ENCODE data around the gene PLPPR3.
A peak's percentile ranks its signal among the peaks of the same experiment; 100 is the strongest.

PLPPR3 gene, protein sequence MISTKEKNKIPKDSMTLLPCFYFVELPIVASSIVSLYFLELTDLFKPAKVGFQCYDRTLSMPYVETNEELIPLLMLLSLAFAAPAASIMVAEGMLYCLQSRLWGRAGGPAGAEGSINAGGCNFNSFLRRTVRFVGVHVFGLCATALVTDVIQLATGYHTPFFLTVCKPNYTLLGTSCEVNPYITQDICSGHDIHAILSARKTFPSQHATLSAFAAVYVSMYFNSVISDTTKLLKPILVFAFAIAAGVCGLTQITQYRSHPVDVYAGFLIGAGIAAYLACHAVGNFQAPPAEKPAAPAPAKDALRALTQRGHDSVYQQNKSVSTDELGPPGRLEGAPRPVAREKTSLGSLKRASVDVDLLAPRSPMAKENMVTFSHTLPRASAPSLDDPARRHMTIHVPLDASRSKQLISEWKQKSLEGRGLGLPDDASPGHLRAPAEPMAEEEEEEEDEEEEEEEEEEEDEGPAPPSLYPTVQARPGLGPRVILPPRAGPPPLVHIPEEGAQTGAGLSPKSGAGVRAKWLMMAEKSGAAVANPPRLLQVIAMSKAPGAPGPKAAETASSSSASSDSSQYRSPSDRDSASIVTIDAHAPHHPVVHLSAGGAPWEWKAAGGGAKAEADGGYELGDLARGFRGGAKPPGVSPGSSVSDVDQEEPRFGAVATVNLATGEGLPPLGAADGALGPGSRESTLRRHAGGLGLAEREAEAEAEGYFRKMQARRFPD

DNA sequence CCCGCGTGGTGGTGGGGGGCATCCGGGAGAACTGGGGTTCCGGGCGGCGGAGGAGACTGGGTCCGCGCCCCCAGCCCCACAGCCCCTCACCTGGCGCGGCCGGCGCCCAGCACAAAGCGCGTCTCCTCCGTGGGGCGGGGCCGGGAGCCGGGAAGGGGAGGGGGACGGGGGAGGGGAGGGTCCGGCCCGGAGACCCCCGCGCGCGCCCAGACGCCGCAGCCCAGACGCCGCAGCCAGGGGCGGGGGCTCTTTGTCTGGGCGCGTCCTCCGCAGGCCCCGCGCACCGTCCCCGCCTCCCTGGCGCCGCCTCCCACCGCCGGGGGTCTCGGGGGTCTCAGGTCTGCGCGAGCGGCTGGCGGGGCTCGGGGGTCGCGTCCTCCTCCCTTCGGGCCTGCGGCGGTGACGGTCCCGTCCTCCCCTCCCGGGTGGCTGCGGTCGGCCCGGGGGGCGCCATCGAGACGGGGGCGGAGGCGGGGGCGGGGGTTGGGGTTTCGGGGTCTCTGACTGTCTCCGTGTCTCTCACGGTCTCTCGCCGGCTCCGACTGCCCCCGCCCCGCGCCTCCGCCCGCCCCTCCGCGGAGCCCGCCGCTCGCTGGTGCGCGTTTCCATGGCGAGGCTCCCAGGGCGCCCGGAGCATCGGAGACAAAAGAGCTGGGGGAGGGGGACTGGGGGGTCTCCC, at the start of gene PLPPR3:
Gene PLPPR3, minus strand, starts transcription at position 131 of the 679 bp plus-strand sequence. CDS start 396 bp downstream, outside the sequence.
- Histone ChIP-seq H3K36me3 (ENCODE audit: control insufficient read depth, insufficient read depth, low read length, severe bottlenecking) (no peaks in the 10 kb centered on the region), H3K4me1 (ENCODE audit: control insufficient read depth, insufficient read depth, low read length) (peaks cover 6% of the 10 kb centered on the region), H3K9me3 (ENCODE audit: control insufficient read depth, low read length) (no peaks in the 10 kb centered on the region), H3K9ac (ENCODE audit: low read length) (no peak within 1 kb of the TSS), H3K27me3 (replicated peaks; ENCODE audit: control insufficient read depth, insufficient read depth, low read length) (no peaks in the 10 kb centered on the region), H3K4me3 (ENCODE audit: low read length) (no peak within 1 kb of the TSS)
- DNase-seq (ENCODE audit: low read depth): peak; percentile 36

DNA sequence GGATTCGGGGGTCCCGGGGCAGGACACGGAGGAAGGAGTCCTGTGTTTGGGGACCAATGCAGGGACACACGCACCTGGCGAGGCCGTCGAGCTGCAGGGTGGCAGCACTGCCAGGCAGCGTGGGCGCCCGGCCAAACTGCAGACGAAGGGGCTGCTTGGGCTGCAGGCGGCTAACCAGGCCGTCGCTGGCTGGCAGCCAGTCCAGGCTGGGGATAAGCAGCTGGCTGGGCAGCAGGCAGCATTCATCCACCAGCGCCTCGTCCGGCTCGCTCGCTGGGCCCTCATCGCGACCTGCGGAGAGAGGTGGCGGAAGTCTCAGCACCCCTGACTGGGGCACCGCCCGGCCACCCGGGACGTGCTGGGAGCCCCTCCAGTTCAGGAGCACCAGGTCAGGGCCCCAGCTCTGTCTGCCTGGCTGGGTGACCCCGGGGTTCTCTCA, 49.2 kb upstream of the PLPPR3 start:
- H3K36me3 ChIP-seq (ENCODE audit: control insufficient read depth, insufficient read depth, low read length, severe bottlenecking): peaks cover 14% of the 10 kb centered on the region
- DNase-seq (ENCODE audit: low read depth): no peak
- no peaks in the 10 kb centered on the region for H3K27me3 ChIP-seq (replicated peaks; ENCODE audit: control insufficient read depth, insufficient read depth, low read length)
- no peak overlapping the region for H3K9ac ChIP-seq (ENCODE audit: low read length)
- H3K4me3 ChIP-seq (ENCODE audit: low read length): no peak overlapping the region
- no peaks in the 10 kb centered on the region for H3K9me3 ChIP-seq (ENCODE audit: control insufficient read depth, low read length)
- H3K4me1 ChIP-seq (ENCODE audit: control insufficient read depth, insufficient read depth, low read length): peaks cover 23% of the 10 kb centered on the region

DNA sequence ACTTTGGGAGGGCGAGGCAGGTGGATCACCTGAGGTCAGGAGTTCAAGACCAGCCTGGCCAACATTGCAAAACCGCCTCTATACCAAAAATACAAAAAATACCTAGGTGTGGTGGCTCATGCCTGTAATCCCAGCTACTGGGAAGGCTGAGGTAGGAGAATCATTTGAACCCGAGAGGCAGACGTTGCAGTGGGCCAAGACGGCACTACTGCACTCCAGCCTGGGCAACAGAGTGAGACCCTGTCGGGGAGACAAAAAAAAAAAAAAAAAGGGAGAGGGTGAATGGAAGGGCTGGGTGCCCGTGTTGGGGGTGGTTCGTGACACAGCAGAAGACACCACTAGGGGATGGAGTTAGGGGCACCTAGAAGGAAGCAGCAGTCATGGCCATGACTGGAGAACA, 48.6 kb upstream of the PLPPR3 start:
- H3K27me3 ChIP-seq (replicated peaks; ENCODE audit: control insufficient read depth, insufficient read depth, low read length): no peaks in the 10 kb centered on the region
- H3K9ac ChIP-seq (ENCODE audit: low read length): peak overlapping the region; percentile 53
- DNase-seq (ENCODE audit: low read depth): no peak
- H3K9me3 ChIP-seq (ENCODE audit: control insufficient read depth, low read length): no peaks in the 10 kb centered on the region
- H3K4me1 ChIP-seq (ENCODE audit: control insufficient read depth, insufficient read depth, low read length): peaks cover 23% of the 10 kb centered on the region
- H3K4me3 ChIP-seq (ENCODE audit: low read length): no peak overlapping the region
- peaks cover 7% of the 10 kb centered on the region for H3K36me3 ChIP-seq (ENCODE audit: control insufficient read depth, insufficient read depth, low read length, severe bottlenecking)

DNA sequence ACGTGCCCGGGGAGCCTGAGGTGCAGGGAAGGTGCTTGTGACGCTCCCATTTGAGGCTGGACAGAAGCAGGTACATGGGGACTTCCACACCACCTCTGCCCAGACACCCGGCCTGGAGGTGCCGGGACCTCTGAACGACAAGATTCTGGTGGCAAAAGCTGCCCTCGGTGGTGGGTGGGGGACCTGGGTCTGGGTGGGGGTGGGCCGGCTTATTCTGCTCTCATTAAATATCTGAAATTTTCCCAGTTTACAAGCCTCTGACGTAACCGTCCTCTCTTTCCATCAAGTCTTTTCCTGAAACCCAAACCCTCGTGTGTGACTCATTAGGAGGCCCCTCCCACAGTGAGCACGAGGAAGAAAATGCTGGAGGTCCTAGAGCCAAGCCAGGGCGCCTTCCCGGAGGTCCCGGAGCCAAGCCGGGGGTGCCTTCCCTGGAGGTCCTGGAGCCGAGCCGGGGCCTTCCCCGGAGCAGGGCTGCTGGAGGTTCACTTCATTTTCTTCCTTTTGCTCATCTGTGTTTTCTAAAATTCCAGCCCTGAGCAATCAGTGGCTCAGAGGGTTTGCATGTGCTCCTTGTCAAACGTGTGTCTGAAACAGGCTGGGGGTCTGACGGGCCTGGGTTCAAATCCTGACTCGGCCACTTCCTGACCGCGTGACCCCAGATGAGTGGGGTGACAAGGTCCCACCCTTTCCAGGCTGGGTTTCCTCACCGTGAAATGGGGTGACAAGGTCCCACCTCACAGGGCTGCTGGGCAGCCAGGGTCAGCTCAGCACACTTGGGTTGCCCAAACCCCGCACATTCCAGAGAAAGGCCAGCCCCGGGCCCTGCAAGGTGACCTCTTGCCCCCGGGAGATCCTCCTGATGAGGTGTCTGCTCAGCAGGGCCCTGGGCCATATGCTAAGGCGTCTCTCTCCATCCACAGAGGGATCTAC, 47.8 kb upstream of the PLPPR3 start:
- Histone ChIP-seq H3K9me3 (ENCODE audit: control insufficient read depth, low read length) (no peaks in the 10 kb centered on the region), H3K27me3 (replicated peaks; ENCODE audit: control insufficient read depth, insufficient read depth, low read length) (no peaks in the 10 kb centered on the region), H3K4me1 (ENCODE audit: control insufficient read depth, insufficient read depth, low read length) (peaks cover 23% of the 10 kb centered on the region), H3K4me3 (ENCODE audit: low read length) (no peak overlapping the region), H3K9ac (ENCODE audit: low read length) (peak overlapping the region; percentile 55), H3K36me3 (ENCODE audit: control insufficient read depth, insufficient read depth, low read length, severe bottlenecking) (peaks cover 3% of the 10 kb centered on the region)
- peak; percentile 97 for DNase-seq (ENCODE audit: low read depth)

DNA sequence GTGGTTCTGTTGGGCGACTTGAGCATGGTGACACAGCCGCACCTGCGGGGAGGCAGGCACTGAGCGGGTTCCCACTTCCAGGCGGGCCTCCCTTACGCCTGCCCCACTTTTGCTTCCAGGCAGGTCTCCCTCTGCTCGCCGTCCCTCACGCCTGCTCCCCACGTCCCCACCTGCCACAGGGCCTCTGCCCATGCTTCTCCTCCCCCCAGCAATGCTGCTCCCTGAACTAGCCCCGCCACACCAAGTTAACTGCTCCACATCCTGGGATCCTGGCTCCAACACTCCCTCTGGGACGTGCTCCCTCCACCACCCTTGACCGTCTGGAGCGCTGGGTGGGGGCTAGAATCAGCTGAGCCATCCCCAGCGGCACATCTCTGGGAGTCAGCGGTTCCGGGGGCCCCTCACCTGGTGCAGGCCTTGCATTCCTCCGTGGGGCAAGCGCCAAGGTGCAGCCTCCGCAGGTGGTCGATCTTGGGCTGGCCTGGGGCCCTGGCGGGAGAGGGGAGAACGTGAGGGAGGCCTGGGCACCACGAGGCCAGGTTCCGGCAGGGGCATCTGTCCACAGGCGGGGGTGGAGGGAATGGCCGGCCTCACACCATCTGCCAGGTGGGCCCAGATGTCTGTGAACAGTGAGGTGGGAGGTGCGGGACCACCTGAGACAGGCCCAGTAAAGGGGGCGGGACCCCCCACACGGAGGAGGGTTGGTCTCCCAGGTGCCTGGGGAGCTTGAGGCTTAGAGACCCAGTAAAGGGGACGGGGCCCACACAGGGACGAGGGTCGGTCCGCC, 46.9 kb upstream of the PLPPR3 start:
- Histone ChIP-seq H3K9ac (ENCODE audit: low read length) (peak overlapping the region; percentile 55), H3K4me3 (ENCODE audit: low read length) (no peak overlapping the region), H3K36me3 (ENCODE audit: control insufficient read depth, insufficient read depth, low read length, severe bottlenecking) (peaks cover 6% of the 10 kb centered on the region), H3K9me3 (ENCODE audit: control insufficient read depth, low read length) (no peaks in the 10 kb centered on the region), H3K4me1 (ENCODE audit: control insufficient read depth, insufficient read depth, low read length) (peaks cover 23% of the 10 kb centered on the region), H3K27me3 (replicated peaks; ENCODE audit: control insufficient read depth, insufficient read depth, low read length) (no peaks in the 10 kb centered on the region)
- DNase-seq (ENCODE audit: low read depth): no peak

DNA sequence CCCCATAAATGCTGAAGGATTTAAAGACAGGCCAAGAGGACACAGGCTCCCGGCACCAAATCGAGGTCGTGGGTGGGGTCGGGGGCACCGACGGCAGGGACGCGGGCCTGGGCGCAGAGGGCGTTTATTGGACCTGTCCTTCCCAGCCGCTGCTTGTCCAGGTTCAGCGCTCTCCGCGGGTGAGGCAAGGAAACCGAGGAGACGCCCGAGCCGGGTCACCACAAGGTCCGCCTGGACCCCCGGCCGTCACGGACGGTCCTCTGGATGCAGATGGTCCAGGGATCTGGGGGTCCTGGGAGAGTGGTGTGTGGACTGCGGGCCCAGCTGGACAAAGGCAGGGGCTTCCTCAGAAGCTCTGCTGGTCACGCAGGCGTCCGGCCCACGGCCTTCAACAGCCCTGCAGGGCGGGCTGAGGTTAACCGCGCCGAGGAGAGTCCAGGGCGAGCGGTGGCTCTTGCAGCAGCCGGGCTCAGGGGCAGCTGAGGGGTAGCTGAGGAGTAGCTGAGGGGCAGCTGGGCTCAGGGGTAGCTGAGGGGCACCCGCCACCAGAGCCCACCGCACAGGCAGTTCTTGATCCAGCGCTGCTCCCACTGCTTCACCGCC, 46.2 kb upstream of the PLPPR3 start:
- Histone ChIP-seq H3K27me3 (replicated peaks; ENCODE audit: control insufficient read depth, insufficient read depth, low read length) (no peaks in the 10 kb centered on the region), H3K9me3 (ENCODE audit: control insufficient read depth, low read length) (no peaks in the 10 kb centered on the region), H3K36me3 (ENCODE audit: control insufficient read depth, insufficient read depth, low read length, severe bottlenecking) (peaks cover 11% of the 10 kb centered on the region), H3K4me1 (ENCODE audit: control insufficient read depth, insufficient read depth, low read length) (peaks cover 23% of the 10 kb centered on the region), H3K9ac (ENCODE audit: low read length) (no peak overlapping the region), H3K4me3 (ENCODE audit: low read length) (no peak overlapping the region)
- no peak for DNase-seq (ENCODE audit: low read depth)

DNA sequence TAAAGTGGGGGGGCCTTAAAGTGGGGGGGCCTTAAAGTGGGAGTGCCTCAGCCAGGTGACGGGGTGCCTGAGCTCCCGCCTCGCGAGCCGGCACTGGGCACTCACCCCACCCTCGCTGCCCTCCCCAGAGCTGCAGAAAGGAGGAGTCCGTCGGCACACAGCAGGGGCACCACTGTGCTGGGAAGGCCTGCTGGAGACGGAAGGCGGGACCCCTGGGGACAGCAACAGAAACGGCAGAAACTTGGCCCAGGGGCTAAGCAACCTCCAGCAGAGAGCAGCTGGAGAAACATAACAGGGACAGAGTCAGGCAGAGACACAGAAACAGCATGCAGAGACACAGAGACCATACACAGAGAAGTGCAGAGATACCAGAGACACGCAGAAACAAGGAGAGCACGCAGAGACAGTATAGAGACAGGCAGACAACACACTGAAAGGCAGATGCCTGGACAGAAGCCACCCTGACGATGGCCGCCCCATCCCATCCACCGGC, 45.6 kb upstream of the PLPPR3 start:
- Histone ChIP-seq H3K9me3 (ENCODE audit: control insufficient read depth, low read length) (no peaks in the 10 kb centered on the region), H3K4me1 (ENCODE audit: control insufficient read depth, insufficient read depth, low read length) (peaks cover 23% of the 10 kb centered on the region), H3K27me3 (replicated peaks; ENCODE audit: control insufficient read depth, insufficient read depth, low read length) (no peaks in the 10 kb centered on the region), H3K36me3 (ENCODE audit: control insufficient read depth, insufficient read depth, low read length, severe bottlenecking) (peaks cover 14% of the 10 kb centered on the region), H3K9ac (ENCODE audit: low read length) (no peak overlapping the region), H3K4me3 (ENCODE audit: low read length) (no peak overlapping the region)
- DNase-seq (ENCODE audit: low read depth): no peak

DNA sequence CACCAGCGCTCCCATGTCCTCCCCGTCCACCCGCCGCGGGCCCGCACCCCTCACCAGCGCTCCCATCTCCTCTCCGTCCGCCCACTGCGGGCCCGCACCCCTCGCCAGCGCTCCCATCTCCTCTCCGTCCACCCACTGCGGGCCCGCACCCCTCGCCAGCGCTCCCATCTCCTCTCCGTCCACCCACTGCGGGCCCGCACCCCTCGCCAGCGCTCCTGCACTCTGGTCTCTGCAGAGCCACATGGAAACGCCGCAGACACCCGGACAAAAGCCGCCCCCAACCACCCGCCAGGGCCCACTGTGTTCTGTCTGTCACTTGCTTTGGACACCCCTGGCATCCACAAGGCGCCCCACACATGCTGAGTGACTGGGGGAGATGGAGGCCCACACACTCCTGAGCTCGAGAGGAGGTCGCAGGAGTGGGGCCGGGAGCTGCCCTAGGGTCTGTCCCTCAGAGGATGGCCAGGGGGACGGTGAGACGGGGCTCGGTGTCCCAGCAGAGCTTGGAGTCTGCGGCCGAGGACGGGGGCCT, 45.1 kb upstream of the PLPPR3 start:
- peaks cover 20% of the 10 kb centered on the region for H3K4me1 ChIP-seq (ENCODE audit: control insufficient read depth, insufficient read depth, low read length)
- H3K36me3 ChIP-seq (ENCODE audit: control insufficient read depth, insufficient read depth, low read length, severe bottlenecking): peaks cover 14% of the 10 kb centered on the region
- no peak overlapping the region for H3K9ac ChIP-seq (ENCODE audit: low read length)
- no peak overlapping the region for H3K4me3 ChIP-seq (ENCODE audit: low read length)
- no peaks in the 10 kb centered on the region for H3K27me3 ChIP-seq (replicated peaks; ENCODE audit: control insufficient read depth, insufficient read depth, low read length)
- no peak for DNase-seq (ENCODE audit: low read depth)
- no peaks in the 10 kb centered on the region for H3K9me3 ChIP-seq (ENCODE audit: control insufficient read depth, low read length)

DNA sequence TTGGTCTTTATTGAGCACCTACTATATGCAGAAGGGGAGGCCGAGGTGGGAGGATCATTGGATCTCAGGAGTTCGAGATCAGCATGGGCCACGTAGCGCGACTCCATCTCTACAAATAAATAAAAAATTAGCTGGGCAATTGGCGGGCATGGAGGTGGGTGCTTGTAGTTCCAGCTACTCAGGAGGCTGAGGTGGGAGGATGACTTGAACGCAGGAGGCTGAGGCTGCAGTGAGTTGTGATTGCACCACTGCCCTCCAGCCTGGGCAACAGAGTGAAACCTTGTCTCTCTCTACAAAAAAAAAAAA, 41.5 kb upstream of the PLPPR3 start:
- Histone ChIP-seq H3K4me1 (ENCODE audit: control insufficient read depth, insufficient read depth, low read length) (peaks cover 7% of the 10 kb centered on the region), H3K27me3 (replicated peaks; ENCODE audit: control insufficient read depth, insufficient read depth, low read length) (no peaks in the 10 kb centered on the region), H3K36me3 (ENCODE audit: control insufficient read depth, insufficient read depth, low read length, severe bottlenecking) (peaks cover 14% of the 10 kb centered on the region), H3K9ac (ENCODE audit: low read length) (no peak overlapping the region), H3K9me3 (ENCODE audit: control insufficient read depth, low read length) (no peaks in the 10 kb centered on the region), H3K4me3 (ENCODE audit: low read length) (no peak overlapping the region)
- DNase-seq (ENCODE audit: low read depth): no peak

All from adipocyte (in vitro differentiated cells).